Mucosa of descending colon (tissue), 3 donors: ENCODE measurements around the gene NOX5. TPM values are rescaled to one million over a fixed set of nuclear protein-coding genes. Genes with fewer than 3 reads are reported as not detected.

Source experiments
- ATAC-seq: fragments of 200-7000 bp; cut with Tn5 transposase; one replicate; pipeline ENCODE4 v1.9.1; 2020; ENCODE audit warnings: mild to moderate bottlenecking, moderate library complexity
- DNase-seq, 3 donors: peaks; one replicate each; pipeline ENCODE4 v3.0.0-alpha.2; 2020
- H3K36me3 ChIP-seq: fragments of 200-600 bp; one replicate; pipeline ENCODE4 v1.8.0; 2021; ENCODE audit warnings: low read depth, mild to moderate bottlenecking
- H3K4me1 ChIP-seq: fragments of 200-600 bp; one replicate; pipeline ENCODE4 v1.8.0; 2021; ENCODE audit warnings: low read depth, mild to moderate bottlenecking
- H3K4me3 ChIP-seq: fragments of 200-600 bp; one replicate; pipeline ENCODE4 v1.8.0; 2021; ENCODE audit warnings: mild to moderate bottlenecking
- H3K9me3 ChIP-seq: fragments of 200-600 bp; one replicate; pipeline ENCODE4 v1.8.0; 2021; ENCODE audit warnings: mild to moderate bottlenecking
- CTCF ChIP-seq: fragments of 200-600 bp; IDR thresholded peaks from one replicate; pipeline ENCODE4 v1.8.0; 2022; ENCODE audit warnings: antibody characterized with exemption, mild to moderate bottlenecking
- intact Hi-C, 2 donors: fragments of 100-400 bp; cut with DNase I in 1 of 2; cut with micrococcal nuclease in 1 of 2; formaldehyde crosslinking; loops; one replicate each; pipeline versions ENCODE4 v1.11.0 to v1.11.1; 2022; cut with DNase I, micrococcal nuclease
- total RNA-seq, 3 donors: library from RNA; stranded (reverse); fragmentation: NEBNext Ultra II Directional in 2 of 3; extraction: Animal tissue kit (Norgen Biotek cat#: 25700) in 2 of 3; gene quantifications; one replicate each; pipeline versions ENCODE4 v1.2.1 to v1.2.4, GENCODE V29; 2021 to 2023
- donor health status: DM: no; HTN: no; CAD: no; lungs with moderate emphysema.
- donor health status: DM: no; HTN: no; CAD: no.
- donor health status: DM: no; HTN: yes; CAD: no.

NOX5 gene
- total RNA-seq, 3 donors from 2014 or later, result 0.13 to 0.17 TPM; not detected in 1

GRCh38 chr15:69100821-69101220 lies 86.3 kb downstream of the NOX5 start:
- no peak for TF ChIP-seq CTCF
- Histone ChIP-seq H3K9me3 (no peaks in the 10 kb centered on the region), H3K4me3 (no peak overlapping the region), H3K36me3 (no peaks in the 10 kb centered on the region), H3K4me1 (no peaks in the 10 kb centered on the region)
- no peak for ATAC-seq
- intact Hi-C loops, result no loop called here
- DNase-seq, result no peak

- Histone ChIP-seq H3K4me1 (no peaks in the 10 kb centered on the region), H3K9me3 (no peaks in the 10 kb centered on the region), H3K36me3 (no peaks in the 10 kb centered on the region), H3K4me3 (no peak overlapping the region)
- TF ChIP-seq CTCF, result no peak
- ATAC-seq (no peak), DNase-seq (no peak)
- intact Hi-C loops, result no loop called here
Observed at GRCh38 chr15:69104050-69104750, 89.7 kb downstream of the NOX5 start.

GRCh38 chr15:69105451-69105985 lies 91.0 kb downstream of the NOX5 start:
- Histone ChIP-seq H3K4me1 (no peaks in the 10 kb centered on the region), H3K9me3 (no peaks in the 10 kb centered on the region), H3K36me3 (no peaks in the 10 kb centered on the region), H3K4me3 (no peak overlapping the region)
- no peak for TF ChIP-seq CTCF
- ATAC-seq (no peak), DNase-seq (no peak)
- intact Hi-C loops, result no loop called here

- no peak for DNase-seq
- Histone ChIP-seq H3K36me3 (no peaks in the 10 kb centered on the region), H3K9me3 (no peaks in the 10 kb centered on the region), H3K4me3 (no peak overlapping the region), H3K4me1 (no peaks in the 10 kb centered on the region)
- ATAC-seq, result no peak
- no peak for TF ChIP-seq CTCF
- intact Hi-C loops, result no loop called here
Observed at GRCh38 chr15:69107025-69107620, 92.6 kb downstream of the NOX5 start.

Other genes starting within 250 kb of the NOX5 start
- 100 to 1,000 TPM; 101 to 113 (median 109) TPM for gene ANP32A, start 193.8 kb upstream of the NOX5 start, total RNA-seq
- gene SPESP1, start 84.2 kb upstream of the NOX5 start, total RNA-seq, result 1 to 10 TPM in 2 of 3 donors, under 1 TPM in 1; 0.29 to 3.8 (median 1.3) TPM
- gene GLCE, start 145.9 kb downstream of the NOX5 start, total RNA-seq, result 10 to 100 TPM; 17.7 to 36.4 (median 32.3) TPM